ENCODE measurements around the gene SLC9A1. TPM values are rescaled to one million over a fixed set of nuclear protein-coding genes. Genes with fewer than 3 reads are reported as not detected.

SLC9A1 gene
- total RNA-seq, 1 donor from 2014 or later, result 13.6 TPM

- H3K36me3 Mint-ChIP-seq (ENCODE audit: low read depth), result peaks cover 4% of the 10 kb centered on the region
- H3K4me1 Mint-ChIP-seq, result peaks cover 50% of the 10 kb centered on the region
- H3K4me3 Mint-ChIP-seq, result no peak overlapping the region
- no peaks in the 10 kb centered on the region for H3K27me3 Mint-ChIP-seq
- H3K9me3 Mint-ChIP-seq, result no peaks in the 10 kb centered on the region
- TF ChIP-seq CTCF (IDR thresholded peaks at IDR 0.05), result no peak
- no peak for DNase-seq
- ChIA-PET POLR2A (interaction anchor here (0.6 to 1.2 kb wide), 2 partner anchors 12 to 235 kb away, joined by 3 to 4 read pairs; no protein-coding TSS in a partner anchor), CTCF (interaction anchor here (0.6 to 1.0 kb wide), 2 partner anchors 27 to 112 kb away, joined by 4 read pairs; no protein-coding TSS in a partner anchor)
- H3K27ac Mint-ChIP-seq, result no peak overlapping the region
- no peak for ATAC-seq (ENCODE audit: low read depth)
- intact Hi-C loops (cut with micrococcal nuclease), result no loop called here
Measured at GRCh38 chr1:27157194-27157593, 2.3 kb upstream of the SLC9A1 start.

GRCh38 chr1:27154469-27154990 is 395 bp downstream of the SLC9A1 start:
- intact Hi-C loops (cut with micrococcal nuclease), result loop anchor here (2.0 kb wide), 2 partner anchors 48 to 80 kb away; partner anchors contain the start of gene WDTC1
- Mint-ChIP-seq H3K9me3 (no peaks in the 10 kb centered on the region), H3K27ac (peak overlapping the region; percentile 71), H3K27me3 (no peaks in the 10 kb centered on the region), H3K4me3 (peak overlapping the region; percentile 86), H3K4me1 (peaks cover 50% of the 10 kb centered on the region), H3K36me3 (ENCODE audit: low read depth) (peaks cover 6% of the 10 kb centered on the region)
- peak; percentile 1 for ATAC-seq (ENCODE audit: low read depth)
- no peak for DNase-seq
- ChIA-PET CTCF (interaction anchor here (0.6 to 2.7 kb wide), 8 partner anchors 12 to 129 kb away, joined by 3 to 20 read pairs (median 4); no protein-coding TSS in a partner anchor), POLR2A (interaction anchor here (0.5 to 7.6 kb wide), 35 partner anchors 9 to 1157 kb away, joined by 3 to 127 read pairs (median 5); partner anchors contain the start of genes GPATCH3, STX12 and WDTC1)
- no peak for TF ChIP-seq CTCF (IDR thresholded peaks at IDR 0.05)

- no peak for TF ChIP-seq CTCF (IDR thresholded peaks at IDR 0.05)
Measured at GRCh38 chr1:27153927-27154358, 982 bp downstream of the SLC9A1 start.

GRCh38 chr1:27153549-27153886 is 1.4 kb downstream of the SLC9A1 start:
- DNase-seq (no peak), ATAC-seq (ENCODE audit: low read depth) (no peak)
- ChIA-PET POLR2A (interaction anchor here (1.5 to 7.6 kb wide), 3 partner anchors 15 to 100 kb away, joined by 8 to 127 read pairs (median 18); no protein-coding TSS in a partner anchor), CTCF (interaction anchor here (2.7 kb wide), 1 partner anchor 41 kb away, joined by 20 read pairs; no protein-coding TSS in a partner anchor)
- no peak for TF ChIP-seq CTCF (IDR thresholded peaks at IDR 0.05)
- peak overlapping the region; percentile 86 for H3K4me3 Mint-ChIP-seq
- H3K36me3 Mint-ChIP-seq (ENCODE audit: low read depth), result peaks cover 8% of the 10 kb centered on the region
- peaks cover 60% of the 10 kb centered on the region for H3K4me1 Mint-ChIP-seq
- H3K27ac Mint-ChIP-seq, result peak overlapping the region; percentile 71
- no peaks in the 10 kb centered on the region for H3K27me3 Mint-ChIP-seq
- intact Hi-C loops (cut with micrococcal nuclease), result loop anchor here (1.0 kb wide), 1 partner anchor 8 kb away; no protein-coding TSS in a partner anchor
- H3K9me3 Mint-ChIP-seq, result no peaks in the 10 kb centered on the region

More at GRCh38 chr1:27153927-27154358, 982 bp downstream of the SLC9A1 start:
- intact Hi-C loops (cut with micrococcal nuclease), result loop anchor here (1.0 to 2.0 kb wide), 3 partner anchors 7 to 81 kb away; partner anchors contain the start of gene WDTC1
- no peaks in the 10 kb centered on the region for H3K27me3 Mint-ChIP-seq
- ATAC-seq (ENCODE audit: low read depth), result no peak
- no peaks in the 10 kb centered on the region for H3K9me3 Mint-ChIP-seq
- ChIA-PET CTCF (interaction anchor here (1.1 to 2.7 kb wide), 3 partner anchors 42 to 130 kb away, joined by 4 to 20 read pairs (median 4); no protein-coding TSS in a partner anchor), POLR2A (interaction anchor here (0.6 to 7.6 kb wide), 15 partner anchors 8 to 169 kb away, joined by 3 to 127 read pairs (median 8); partner anchors contain the start of gene WDTC1)
- H3K4me3 Mint-ChIP-seq, result peak overlapping the region; percentile 86
- no peak for DNase-seq
- peak overlapping the region; percentile 71 for H3K27ac Mint-ChIP-seq
- H3K4me1 Mint-ChIP-seq, result peaks cover 55% of the 10 kb centered on the region
- H3K36me3 Mint-ChIP-seq (ENCODE audit: low read depth), result peaks cover 8% of the 10 kb centered on the region

All from activated B cell treated with CpG ODN at 0.5 μM for 24 hours (primary cell).